A549 (cell line): ENCODE results near the gene ANK3.

Experiments used
- CBX2 ChIP-seq: fragments of 200-600 bp; sonication (generic); IDR thresholded peaks from 2 replicates; pipeline ENCODE4 v1.6.1; 2016; ENCODE audit warnings: low read depth, mild to moderate bottlenecking, borderline replicate concordance
- CTCF ChIP-seq: fragments of >200 bp; sonication (Bioruptor Twin); formaldehyde crosslinking; IDR thresholded peaks from 3 replicates; pipeline ENCODE4 v1.5.1; 2016
- EP300 ChIP-seq, 2 experiments: fragments of >200 bp; sonication (Bioruptor Twin); formaldehyde crosslinking; IDR thresholded peaks; 2 replicates in 1 of 2; 3 replicates in 1 of 2; pipeline ENCODE4 v1.6.1; 2016 to 2017
- HOXA7 ChIP-seq: fragments of 250-450 bp; sonication (Bioruptor Pico); IDR thresholded peaks from 2 replicates; pipeline ENCODE4 v1.5.0; 2020; ENCODE audit warnings: mild to moderate bottlenecking, moderate library complexity
- JUN ChIP-seq, 2 experiments: fragments of >200 bp; sonication (Bioruptor Twin); formaldehyde crosslinking; IDR thresholded peaks; 2 replicates in 1 of 2; 3 replicates in 1 of 2; pipeline ENCODE4 v1.6.1; 2016 to 2017
- RAD21 ChIP-seq, 2 experiments: fragments of >200 bp in 1 of 2; sonication (Bioruptor Twin) in 1 of 2; formaldehyde crosslinking in 1 of 2; IDR thresholded peaks in 1 of 2; conservative IDR thresholded peaks in 1 of 2; 2 replicates in 1 of 2; 3 replicates in 1 of 2; pipeline ENCODE4 v1.6.1; 2012 to 2018; ENCODE audit warnings: inconsistent platforms in 1 of 2
- REST ChIP-seq: fragments of 200-600 bp; sonication (generic); IDR thresholded peaks from 2 replicates; pipeline ENCODE4 v1.6.1; 2016; ENCODE audit warnings: antibody characterized with exemption, mild to moderate bottlenecking, moderate library complexity
- TP53 ChIP-seq: fragments of 250-450 bp; sonication (Bioruptor Pico); IDR thresholded peaks from 2 replicates; pipeline ENCODE4 v1.5.0; 2021; ENCODE audit warnings: mild to moderate bottlenecking, moderate library complexity

GRCh38 chr10:60194421-60194820 lies 195.3 kb downstream of the ANK3 start:
- TF ChIP-seq EP300 (IDR thresholded peaks at IDR 0.05) (no peak), CTCF (no peak), RAD21 (conservative IDR thresholded peaks at IDR 0.05 in 1 of 2, IDR thresholded peaks at IDR 0.05 in 1 of 2) (no peak), REST (no peak), CBX2 (no peak), HOXA7 (no peak), JUN (IDR thresholded peaks at IDR 0.05) (no peak), TP53 (no peak)
